ENCODE results near the gene VOPP1.

GRCh38 chr7:55472928-55473725, 99.2 kb downstream of the VOPP1 start:
- TF ChIP-seq POLR2A (IDR thresholded peaks at IDR 0.05; ENCODE audit: insufficient read depth in 1 of 2, low read depth in 2 of 2, low read length in 2 of 2) (no peak), MAX (IDR thresholded peaks at IDR 0.05) (no peak), ZNF343 (CRISPR knock-in tag; IDR thresholded peaks at IDR 0.05) (no peak), ZNF776 (CRISPR knock-in tag; IDR thresholded peaks at IDR 0.05) (no peak), SETDB1 (CRISPR knock-in tag; IDR thresholded peaks at IDR 0.05; ENCODE audit: borderline replicate concordance) (no peak), CBX5 (CRISPR knock-in tag; IDR thresholded peaks at IDR 0.05; ENCODE audit: borderline replicate concordance) (no peak), CTCF (CRISPR knock-in tag; IDR thresholded peaks at IDR 0.05) (no peak), ZMYM4 (CRISPR knock-in tag; IDR thresholded peaks at IDR 0.05) (no peak), RNF2 (conservative IDR thresholded peaks at IDR 0.05; ENCODE audit: low read depth) (no peak)
- TF ChIP-seq, protein P1, sequence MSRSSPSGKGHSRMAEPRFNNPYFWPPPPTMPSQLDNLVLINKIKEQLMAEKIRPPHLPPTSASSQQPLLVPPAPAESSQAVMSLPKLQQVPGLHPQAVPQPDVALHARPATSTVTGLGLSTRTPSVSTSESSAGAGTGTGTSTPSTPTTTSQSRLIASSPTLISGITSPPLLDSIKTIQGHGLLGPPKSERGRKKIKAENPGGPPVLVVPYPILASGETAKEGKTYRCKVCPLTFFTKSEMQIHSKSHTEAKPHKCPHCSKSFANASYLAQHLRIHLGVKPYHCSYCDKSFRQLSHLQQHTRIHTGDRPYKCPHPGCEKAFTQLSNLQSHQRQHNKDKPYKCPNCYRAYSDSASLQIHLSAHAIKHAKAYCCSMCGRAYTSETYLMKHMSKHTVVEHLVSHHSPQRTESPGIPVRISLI (CRISPR knock-in tag; IDR thresholded peaks at IDR 0.05; ENCODE audit: borderline replicate concordance) = no peak
- TF ChIP-seq, protein P2, sequence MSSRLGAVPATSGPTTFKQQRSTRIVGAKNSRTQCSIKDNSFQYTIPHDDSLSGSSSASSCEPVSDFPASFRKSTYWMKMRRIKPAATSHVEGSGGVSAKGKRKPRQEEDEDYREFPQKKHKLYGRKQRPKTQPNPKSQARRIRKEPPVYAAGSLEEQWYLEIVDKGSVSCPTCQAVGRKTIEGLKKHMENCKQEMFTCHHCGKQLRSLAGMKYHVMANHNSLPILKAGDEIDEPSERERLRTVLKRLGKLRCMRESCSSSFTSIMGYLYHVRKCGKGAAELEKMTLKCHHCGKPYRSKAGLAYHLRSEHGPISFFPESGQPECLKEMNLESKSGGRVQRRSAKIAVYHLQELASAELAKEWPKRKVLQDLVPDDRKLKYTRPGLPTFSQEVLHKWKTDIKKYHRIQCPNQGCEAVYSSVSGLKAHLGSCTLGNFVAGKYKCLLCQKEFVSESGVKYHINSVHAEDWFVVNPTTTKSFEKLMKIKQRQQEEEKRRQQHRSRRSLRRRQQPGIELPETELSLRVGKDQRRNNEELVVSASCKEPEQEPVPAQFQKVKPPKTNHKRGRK (CRISPR knock-in tag; IDR thresholded peaks at IDR 0.05) = no peak

Data from HepG2 (cell line).